ENCODE results near the gene TCN1. TPM values are rescaled to one million over a fixed set of nuclear protein-coding genes. Genes with fewer than 3 reads are reported as not detected.

The TCN1 gene
- total and polyA plus RNA-seq, 2 donors from 2014 or later = 1.8 TPM; not detected in 1

- Histone ChIP-seq H3K36me3 (ENCODE audit: control insufficient read depth in 2 of 3, insufficient read depth in 3 of 3, low read length in 3 of 3) (no peaks in the 10 kb centered on the region), H3K4me3 (ENCODE audit: low read length in 3 of 3) (no peak overlapping the region), H3K27me3 (ENCODE audit: control insufficient read depth, insufficient read depth, low read length) (no peaks in the 10 kb centered on the region), H3K9me3 (ENCODE audit: control insufficient read depth in 2 of 3, insufficient read depth in 1 of 3, low read length in 3 of 3) (no peaks in the 10 kb centered on the region), H3K9ac (ENCODE audit: low read length in 3 of 3) (no peak overlapping the region), H3K4me1 (ENCODE audit: control insufficient read depth in 2 of 3, insufficient read depth in 2 of 3, low read depth in 1 of 3, low read length in 3 of 3) (no peaks in the 10 kb centered on the region), H3K27ac (ENCODE audit: low read depth in 2 of 2, low read length in 2 of 2) (no peak overlapping the region)
- DNase-seq = no peak
- no peak for FAIRE-seq
- intact Hi-C loops (cut with DNase I) = no loop called here
- TF ChIP-seq CTCF (IDR thresholded peaks at IDR 0.05; ENCODE audit: borderline replicate concordance, extremely low read depth, insufficient read depth) = no peak
Measured at GRCh38 chr11:59815754-59816153, 50.5 kb downstream of the TCN1 start.

DNA sequence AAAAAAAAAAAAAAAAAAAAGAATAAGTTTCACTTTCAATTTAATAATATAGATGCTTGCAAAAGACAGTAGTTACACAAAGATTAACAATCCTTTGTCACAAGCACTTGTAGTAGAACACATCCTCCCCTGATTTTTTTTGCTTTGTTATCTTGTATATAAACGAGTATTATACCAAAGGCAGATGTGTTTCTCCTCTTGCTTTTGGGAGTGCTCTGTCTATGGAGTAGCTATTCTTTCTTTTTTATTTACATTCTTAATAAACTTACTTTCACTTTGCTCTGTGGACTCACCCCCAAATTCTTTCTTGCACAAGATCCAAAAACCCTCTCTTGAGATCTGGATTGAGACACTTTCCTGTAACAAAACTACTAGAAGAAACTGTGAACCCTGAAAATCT, 52.3 kb downstream of the TCN1 start:
- FAIRE-seq (no peak), DNase-seq (no peak)
- TF ChIP-seq CTCF (IDR thresholded peaks at IDR 0.05; ENCODE audit: borderline replicate concordance, extremely low read depth, insufficient read depth) = no peak
- Histone ChIP-seq H3K9me3 (ENCODE audit: control insufficient read depth in 2 of 3, insufficient read depth in 1 of 3, low read length in 3 of 3) (no peaks in the 10 kb centered on the region), H3K4me3 (ENCODE audit: low read length in 3 of 3) (no peak overlapping the region), H3K27me3 (ENCODE audit: control insufficient read depth, insufficient read depth, low read length) (no peaks in the 10 kb centered on the region), H3K27ac (ENCODE audit: low read depth in 2 of 2, low read length in 2 of 2) (no peak overlapping the region), H3K4me1 (ENCODE audit: control insufficient read depth in 2 of 3, insufficient read depth in 2 of 3, low read depth in 1 of 3, low read length in 3 of 3) (peaks cover 0 to 6% (median 0%) of the 10 kb centered on the region in 3 donors), H3K9ac (ENCODE audit: low read length in 3 of 3) (no peak overlapping the region), H3K36me3 (ENCODE audit: control insufficient read depth in 2 of 3, insufficient read depth in 3 of 3, low read length in 3 of 3) (no peaks in the 10 kb centered on the region)
- intact Hi-C loops (cut with DNase I) = no loop called here

- FAIRE-seq = no peak
- intact Hi-C loops (cut with DNase I) = no loop called here
- TF ChIP-seq CTCF (IDR thresholded peaks at IDR 0.05; ENCODE audit: borderline replicate concordance, extremely low read depth, insufficient read depth) = no peak
Measured at GRCh38 chr11:59813364-59813763, 52.9 kb downstream of the TCN1 start.

GRCh38 chr11:59812220-59812619, 54.1 kb downstream of the TCN1 start:
- peaks cover 0 to under 1% (median 0%) of the 10 kb centered on the region in 3 donors for H3K36me3 ChIP-seq (ENCODE audit: control insufficient read depth in 2 of 3, insufficient read depth in 3 of 3, low read length in 3 of 3)
- H3K4me3 ChIP-seq (ENCODE audit: low read length in 3 of 3) = no peak overlapping the region
- H3K9me3 ChIP-seq (ENCODE audit: control insufficient read depth in 2 of 3, insufficient read depth in 1 of 3, low read length in 3 of 3) = no peaks in the 10 kb centered on the region
- DNase-seq (no peak), FAIRE-seq (no peak)
- intact Hi-C loops (cut with DNase I) = no loop called here
- no peak for TF ChIP-seq CTCF (IDR thresholded peaks at IDR 0.05; ENCODE audit: borderline replicate concordance, extremely low read depth, insufficient read depth)
- H3K27me3 ChIP-seq (ENCODE audit: control insufficient read depth, insufficient read depth, low read length) = no peaks in the 10 kb centered on the region
- peaks cover 0 to 6% (median 0%) of the 10 kb centered on the region in 3 donors for H3K4me1 ChIP-seq (ENCODE audit: control insufficient read depth in 2 of 3, insufficient read depth in 2 of 3, low read depth in 1 of 3, low read length in 3 of 3)
- no peak overlapping the region for H3K9ac ChIP-seq (ENCODE audit: low read length in 3 of 3)
- H3K27ac ChIP-seq (ENCODE audit: low read depth in 2 of 2, low read length in 2 of 2) = no peak overlapping the region

More at GRCh38 chr11:59813364-59813763, 52.9 kb downstream of the TCN1 start:
- H3K27me3 ChIP-seq (ENCODE audit: control insufficient read depth, insufficient read depth, low read length) = no peaks in the 10 kb centered on the region
- H3K9ac ChIP-seq (ENCODE audit: low read length in 3 of 3) = no peak overlapping the region
- peaks cover 0 to 6% (median 0%) of the 10 kb centered on the region in 3 donors for H3K4me1 ChIP-seq (ENCODE audit: control insufficient read depth in 2 of 3, insufficient read depth in 2 of 3, low read depth in 1 of 3, low read length in 3 of 3)
- no peaks in the 10 kb centered on the region for H3K9me3 ChIP-seq (ENCODE audit: control insufficient read depth in 2 of 3, insufficient read depth in 1 of 3, low read length in 3 of 3)
- H3K36me3 ChIP-seq (ENCODE audit: control insufficient read depth in 2 of 3, insufficient read depth in 3 of 3, low read length in 3 of 3) = no peaks in the 10 kb centered on the region
- no peak for DNase-seq
- no peak overlapping the region for H3K4me3 ChIP-seq (ENCODE audit: low read length in 3 of 3)
- H3K27ac ChIP-seq (ENCODE audit: low read depth in 2 of 2, low read length in 2 of 2) = no peak overlapping the region

Measured in kidney (tissue), 14 donors.